Measurements from ENCODE around the gene LRCH4. TPM values are rescaled to one million over a fixed set of nuclear protein-coding genes. Genes with fewer than 3 reads are reported as not detected.
A peak's percentile ranks its signal among the peaks of the same experiment; 100 is the strongest.
"Not testable (repeated sequence)": the region's sequence is repeated elsewhere in the genome, so short reads cannot be mapped to it uniquely, and the experiment has no call there.

Gene LRCH4
- total RNA-seq, 1 donor from 2014 or later = 105 TPM

- H3K27ac Mint-ChIP-seq = no peak overlapping the region
- peaks cover 16% of the 10 kb centered on the region for H3K4me1 Mint-ChIP-seq (ENCODE audit: low read depth)
- H3K27me3 Mint-ChIP-seq (ENCODE audit: low read depth) = no peaks in the 10 kb centered on the region
Measured at GRCh38 chr7:100566018-100566531, 19.9 kb downstream of the LRCH4 start.

GRCh38 chr7:100565133-100565571 is 20.8 kb downstream of the LRCH4 start:
- no peak overlapping the region for H3K27ac Mint-ChIP-seq

More at GRCh38 chr7:100566018-100566531, 19.9 kb downstream of the LRCH4 start:
- Mint-ChIP-seq H3K4me3 (ENCODE audit: low read depth) (no peak overlapping the region), H3K9me3 (no peaks in the 10 kb centered on the region), H3K36me3 (ENCODE audit: low read depth) (peaks cover 25% of the 10 kb centered on the region)
- intact Hi-C loops (cut with micrococcal nuclease) = no loop called here
- DNase-seq (ENCODE audit: low spot score) = no peak

DNA sequence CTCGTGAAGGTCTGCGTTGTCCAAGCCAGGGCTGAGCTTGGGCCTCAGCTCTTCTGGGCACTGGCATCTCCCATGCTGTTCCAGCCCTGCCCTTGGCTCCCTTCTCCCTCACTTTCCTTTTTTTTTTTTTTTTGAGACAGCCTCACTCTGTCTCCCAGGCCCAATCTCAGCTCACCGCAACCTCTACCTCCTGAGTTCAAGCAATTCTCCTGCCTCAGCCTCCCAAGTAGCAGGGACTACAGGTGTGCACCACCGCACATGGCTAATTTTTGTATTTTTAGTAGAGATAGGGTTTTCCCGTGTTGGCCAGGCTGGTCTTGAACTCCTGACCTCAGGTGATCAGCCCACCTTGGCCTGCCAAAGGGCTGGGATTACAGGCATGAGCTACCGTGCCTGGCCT is 21.5 kb downstream of the LRCH4 start:
- H3K36me3 Mint-ChIP-seq (ENCODE audit: low read depth) = peaks cover 33% of the 10 kb centered on the region
- H3K4me3 Mint-ChIP-seq (ENCODE audit: low read depth); DNase-seq (ENCODE audit: low spot score); H3K9me3 Mint-ChIP-seq; H3K27me3 Mint-ChIP-seq (ENCODE audit: low read depth): not testable (repeated sequence)
- H3K4me1 Mint-ChIP-seq (ENCODE audit: low read depth) = peaks cover 15% of the 10 kb centered on the region
- intact Hi-C loops (cut with micrococcal nuclease) = loop anchor here (5.0 kb wide), 1 partner anchor 128 kb away; the partner anchor contains the start of gene GIGYF1
- H3K27ac Mint-ChIP-seq = peak overlapping the region; percentile 46

More at GRCh38 chr7:100565133-100565571, 20.8 kb downstream of the LRCH4 start:
- no peaks in the 10 kb centered on the region for H3K27me3 Mint-ChIP-seq (ENCODE audit: low read depth)
- H3K4me3 Mint-ChIP-seq (ENCODE audit: low read depth) = no peak overlapping the region
- H3K9me3 Mint-ChIP-seq = no peaks in the 10 kb centered on the region
- H3K4me1 Mint-ChIP-seq (ENCODE audit: low read depth) = peaks cover 16% of the 10 kb centered on the region
- intact Hi-C loops (cut with micrococcal nuclease) = no loop called here
- H3K36me3 Mint-ChIP-seq (ENCODE audit: low read depth) = peaks cover 30% of the 10 kb centered on the region
- DNase-seq (ENCODE audit: low spot score) = no peak

DNA sequence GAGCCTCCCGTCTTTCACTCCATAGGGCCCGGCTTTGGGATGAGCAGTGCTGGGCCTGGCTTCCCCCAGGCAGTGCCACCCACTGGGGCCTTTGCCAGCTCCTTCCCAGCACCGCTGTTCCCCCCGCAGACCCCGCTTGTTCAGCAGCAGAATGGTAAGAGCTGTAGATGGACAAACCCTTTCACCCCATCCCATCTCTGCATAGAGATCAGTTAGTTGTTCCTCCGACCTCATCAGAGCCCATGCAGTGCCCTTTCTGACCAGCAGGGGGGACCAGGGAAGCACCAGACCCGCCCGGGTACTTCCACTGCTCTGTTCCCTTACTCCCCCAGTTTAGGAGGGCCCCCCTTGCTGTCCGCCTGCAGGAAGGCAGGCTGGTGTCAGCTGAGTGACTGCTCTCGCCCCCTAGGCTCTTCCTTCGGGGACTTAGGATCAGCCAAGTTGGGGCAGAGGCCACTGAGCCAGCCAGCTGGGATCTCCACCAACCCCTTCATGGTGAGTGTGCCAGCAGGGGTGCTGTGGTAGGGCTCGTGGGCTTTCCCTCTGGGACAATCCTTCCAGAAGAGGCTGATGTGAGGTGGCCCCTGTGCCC is 22.0 kb downstream of the LRCH4 start:
- H3K4me1 Mint-ChIP-seq (ENCODE audit: low read depth) = peaks cover 10% of the 10 kb centered on the region
- peak; percentile 72 for DNase-seq (ENCODE audit: low spot score)
- H3K27ac Mint-ChIP-seq = no peak overlapping the region
- intact Hi-C loops (cut with micrococcal nuclease) = loop anchor here (5.0 kb wide), 1 partner anchor 128 kb away; the partner anchor contains the start of gene GIGYF1
- no peaks in the 10 kb centered on the region for H3K27me3 Mint-ChIP-seq (ENCODE audit: low read depth)
- H3K36me3 Mint-ChIP-seq (ENCODE audit: low read depth) = peaks cover 38% of the 10 kb centered on the region
- H3K4me3 Mint-ChIP-seq (ENCODE audit: low read depth) = no peak overlapping the region
- no peaks in the 10 kb centered on the region for H3K9me3 Mint-ChIP-seq

DNA sequence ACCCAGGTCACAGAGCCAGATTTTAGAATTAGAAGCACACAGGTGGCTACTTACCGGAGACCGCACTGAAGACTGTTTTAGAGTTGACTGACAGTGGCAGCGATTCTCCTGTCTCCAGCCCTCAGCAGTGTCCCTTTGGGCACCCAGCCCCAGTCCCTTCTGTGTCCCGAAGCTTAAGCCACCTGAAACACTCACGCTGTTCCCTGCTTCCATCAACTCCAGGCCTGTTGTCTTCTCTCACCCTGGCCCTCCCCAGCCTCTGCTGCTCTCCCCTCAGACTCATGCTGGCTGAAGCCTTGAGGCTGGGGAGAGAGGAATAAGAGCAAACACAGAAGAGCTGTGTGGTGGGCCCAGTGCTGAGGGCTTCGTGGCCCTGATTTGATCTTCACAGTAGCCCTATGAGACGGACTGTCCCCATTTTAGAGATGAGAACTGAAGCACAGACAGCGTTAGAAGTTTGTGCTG is 22.8 kb downstream of the LRCH4 start:
- H3K27ac Mint-ChIP-seq = no peak overlapping the region
- H3K4me3 Mint-ChIP-seq (ENCODE audit: low read depth) = no peak overlapping the region
- peaks cover 38% of the 10 kb centered on the region for H3K36me3 Mint-ChIP-seq (ENCODE audit: low read depth)
- H3K4me1 Mint-ChIP-seq (ENCODE audit: low read depth) = peaks cover 5% of the 10 kb centered on the region
- DNase-seq (ENCODE audit: low spot score) = no peak
- no peaks in the 10 kb centered on the region for H3K9me3 Mint-ChIP-seq
- no peaks in the 10 kb centered on the region for H3K27me3 Mint-ChIP-seq (ENCODE audit: low read depth)
- intact Hi-C loops (cut with micrococcal nuclease) = loop anchor here (5.0 kb wide), 1 partner anchor 129 kb away; the partner anchor contains the start of gene GIGYF1

- no peak for DNase-seq (ENCODE audit: low spot score)
- no peaks in the 10 kb centered on the region for H3K27me3 Mint-ChIP-seq (ENCODE audit: low read depth)
- H3K36me3 Mint-ChIP-seq (ENCODE audit: low read depth) = peaks cover 41% of the 10 kb centered on the region
- no peak overlapping the region for H3K27ac Mint-ChIP-seq
- H3K9me3 Mint-ChIP-seq = no peaks in the 10 kb centered on the region
- intact Hi-C loops (cut with micrococcal nuclease) = loop anchor here (5.0 kb wide), 1 partner anchor 130 kb away; the partner anchor contains the start of gene GIGYF1
- H3K4me3 Mint-ChIP-seq (ENCODE audit: low read depth) = no peak overlapping the region
- H3K4me1 Mint-ChIP-seq (ENCODE audit: low read depth) = peaks cover 1% of the 10 kb centered on the region
Measured at GRCh38 chr7:100562195-100563099, 23.5 kb downstream of the LRCH4 start.

- intact Hi-C loops (cut with micrococcal nuclease) = loop anchor here (2.0 to 5.0 kb wide), 2 partner anchors 83 to 131 kb away; partner anchors contain the start of genes GIGYF1 and TSC22D4
- no peak overlapping the region for H3K27ac Mint-ChIP-seq
Measured at GRCh38 chr7:100561491-100562194, 24.3 kb downstream of the LRCH4 start.

DNA sequence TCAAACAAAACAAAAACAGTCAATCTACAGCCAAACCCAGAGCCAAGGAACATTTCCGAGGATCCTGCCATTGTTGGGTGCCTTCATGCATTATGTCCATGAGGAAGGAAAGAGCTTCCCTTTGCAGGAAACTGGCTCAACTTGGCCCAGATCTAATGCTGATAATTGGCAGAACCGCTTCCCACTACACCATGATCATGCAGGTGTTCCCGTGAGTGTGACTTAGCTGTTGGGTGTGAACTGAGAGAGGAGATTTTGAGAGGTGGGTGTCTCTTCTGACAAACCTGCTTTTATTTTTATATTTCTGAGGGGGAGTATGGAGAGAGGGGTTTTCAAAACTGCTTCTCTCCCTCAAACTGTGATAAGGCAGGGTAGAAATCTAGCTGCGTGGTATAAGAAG is 26.8 kb downstream of the LRCH4 start:
- no peak overlapping the region for H3K4me3 Mint-ChIP-seq (ENCODE audit: low read depth)
- no peaks in the 10 kb centered on the region for H3K27me3 Mint-ChIP-seq (ENCODE audit: low read depth)
- intact Hi-C loops (cut with micrococcal nuclease) = loop anchor here (1.0 kb wide), 2 partner anchors 14 to 90 kb away; no protein-coding TSS in a partner anchor
- no peaks in the 10 kb centered on the region for H3K9me3 Mint-ChIP-seq
- H3K36me3 Mint-ChIP-seq (ENCODE audit: low read depth) = peaks cover 56% of the 10 kb centered on the region
- no peak for DNase-seq (ENCODE audit: low spot score)
- H3K4me1 Mint-ChIP-seq (ENCODE audit: low read depth) = peaks cover 3% of the 10 kb centered on the region
- no peak overlapping the region for H3K27ac Mint-ChIP-seq

More at GRCh38 chr7:100561491-100562194, 24.3 kb downstream of the LRCH4 start:
- peaks cover 49% of the 10 kb centered on the region for H3K36me3 Mint-ChIP-seq (ENCODE audit: low read depth)
- no peak overlapping the region for H3K4me3 Mint-ChIP-seq (ENCODE audit: low read depth)
- DNase-seq (ENCODE audit: low spot score) = no peak
- no peaks in the 10 kb centered on the region for H3K9me3 Mint-ChIP-seq
- no peaks in the 10 kb centered on the region for H3K27me3 Mint-ChIP-seq (ENCODE audit: low read depth)
- H3K4me1 Mint-ChIP-seq (ENCODE audit: low read depth) = peaks cover 1% of the 10 kb centered on the region

GRCh38 chr7:100556541-100556940 is 29.4 kb downstream of the LRCH4 start:
- intact Hi-C loops (cut with micrococcal nuclease) = no loop called here

GRCh38 chr7:100555701-100556100 is 30.2 kb downstream of the LRCH4 start:
- H3K4me3 Mint-ChIP-seq (ENCODE audit: low read depth) = no peak overlapping the region
- DNase-seq (ENCODE audit: low spot score) = no peak
- peaks cover 7% of the 10 kb centered on the region for H3K4me1 Mint-ChIP-seq (ENCODE audit: low read depth)
- intact Hi-C loops (cut with micrococcal nuclease) = no loop called here
- H3K27me3 Mint-ChIP-seq (ENCODE audit: low read depth) = no peaks in the 10 kb centered on the region
- peak overlapping the region; percentile 48 for H3K27ac Mint-ChIP-seq
- H3K36me3 Mint-ChIP-seq (ENCODE audit: low read depth) = peaks cover 56% of the 10 kb centered on the region
- H3K9me3 Mint-ChIP-seq = no peaks in the 10 kb centered on the region

More at GRCh38 chr7:100556541-100556940, 29.4 kb downstream of the LRCH4 start:
- no peak overlapping the region for H3K4me3 Mint-ChIP-seq (ENCODE audit: low read depth)
- H3K9me3 Mint-ChIP-seq = no peaks in the 10 kb centered on the region
- DNase-seq (ENCODE audit: low spot score) = no peak
- peaks cover 53% of the 10 kb centered on the region for H3K36me3 Mint-ChIP-seq (ENCODE audit: low read depth)
- H3K4me1 Mint-ChIP-seq (ENCODE audit: low read depth) = peaks cover 7% of the 10 kb centered on the region
- H3K27ac Mint-ChIP-seq = peak overlapping the region; percentile 60
- no peaks in the 10 kb centered on the region for H3K27me3 Mint-ChIP-seq (ENCODE audit: low read depth)

DNA sequence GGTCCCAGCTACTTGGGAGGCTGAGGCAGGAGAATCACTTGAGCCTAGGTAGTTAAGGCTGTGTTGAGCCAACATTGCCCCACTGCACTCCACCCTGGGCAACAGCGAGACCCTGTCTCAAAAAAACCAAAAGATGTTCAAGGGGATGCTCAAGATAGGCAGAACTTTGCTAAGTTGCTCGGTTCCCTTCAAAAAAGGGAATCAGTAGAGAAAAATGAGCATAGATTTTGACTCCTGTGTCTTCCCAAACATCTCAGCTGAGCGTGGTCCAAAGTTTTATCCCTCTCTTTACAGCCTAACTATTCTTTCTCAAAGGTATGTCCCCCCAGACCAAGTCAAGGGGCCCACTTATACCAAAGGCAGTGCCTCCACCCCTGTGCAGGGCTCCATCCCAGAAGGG is 32.9 kb downstream of the LRCH4 start:
- peaks cover 26% of the 10 kb centered on the region for H3K4me1 Mint-ChIP-seq (ENCODE audit: low read depth)
- H3K27me3 Mint-ChIP-seq (ENCODE audit: low read depth) = no peaks in the 10 kb centered on the region
- no peaks in the 10 kb centered on the region for H3K9me3 Mint-ChIP-seq
- no peak overlapping the region for H3K4me3 Mint-ChIP-seq (ENCODE audit: low read depth)
- peaks cover 62% of the 10 kb centered on the region for H3K36me3 Mint-ChIP-seq (ENCODE audit: low read depth)
- intact Hi-C loops (cut with micrococcal nuclease) = no loop called here
- no peak overlapping the region for H3K27ac Mint-ChIP-seq
- DNase-seq (ENCODE audit: low spot score) = no peak

DNA sequence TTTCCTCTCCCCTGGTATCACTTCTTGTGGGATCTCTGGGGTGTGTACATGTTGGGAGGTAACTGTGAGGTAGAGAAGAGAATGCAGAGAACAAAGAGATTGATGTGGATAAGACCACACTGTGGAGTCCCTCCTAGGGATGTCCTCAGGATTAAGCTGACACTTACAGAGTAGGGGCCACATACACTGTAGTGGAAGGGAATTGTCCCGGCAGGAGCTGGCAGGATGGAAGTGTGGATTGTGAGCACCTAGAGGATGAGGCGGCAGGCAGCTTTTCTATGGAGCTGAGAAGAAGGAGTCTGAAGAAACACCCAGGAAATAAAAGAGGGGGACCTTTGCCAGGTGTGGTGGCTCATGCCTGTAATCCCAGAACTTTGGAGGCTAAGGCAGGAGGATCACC is 33.4 kb downstream of the LRCH4 start:
- Mint-ChIP-seq H3K36me3 (ENCODE audit: low read depth) (peaks cover 65% of the 10 kb centered on the region), H3K4me3 (ENCODE audit: low read depth) (no peak overlapping the region), H3K9me3 (no peaks in the 10 kb centered on the region), H3K27ac (peak overlapping the region; percentile 23), H3K4me1 (ENCODE audit: low read depth) (peaks cover 31% of the 10 kb centered on the region), H3K27me3 (ENCODE audit: low read depth) (no peaks in the 10 kb centered on the region)
- intact Hi-C loops (cut with micrococcal nuclease) = no loop called here
- no peak for DNase-seq (ENCODE audit: low spot score)
